Measurements from ENCODE around the gene DGKI. TPM values are rescaled to one million over a fixed set of nuclear protein-coding genes. Genes with fewer than 3 reads are reported as not detected.

Gene DGKI
- total and polyA plus RNA-seq, 10 donors = 0.03 to 1.0 (median 0.45) TPM

GRCh38 chr7:137886281-137886680 is 39.5 kb upstream of the DGKI start:
- WGBS, 5 donors = 80 to 87% (median 85%) methylated on average over 3 of the region's 3 CpGs
- Histone ChIP-seq H3K27me3 (replicated peaks in 1 of 7) (no peaks in the 10 kb centered on the region), H3K36me3 (peaks cover 3 to 95% (median 43%) of the 10 kb centered on the region in 6 donors), H3K4me1 (no peaks in the 10 kb centered on the region), H3K9me3 (peaks cover 0 to 13% (median 9%) of the 10 kb centered on the region in 8 donors), H3K4me3 (no peak overlapping the region), H3K27ac (no peak overlapping the region)
- intact Hi-C loops (cut with DNase I; ENCODE audit: low total_unique reads) = no loop called here
- DNase-seq = no peak
- no peak for TF ChIP-seq POLR2A (IDR thresholded peaks at IDR 0.05)
- no peak for TF ChIP-seq CTCF (IDR thresholded peaks at IDR 0.05 in 8 of 11, conservative IDR thresholded peaks at IDR 0.05 in 3 of 11)
- TF ChIP-seq POLR2AphosphoS5 (IDR thresholded peaks at IDR 0.05) = no peak

GRCh38 chr7:137885678-137886077 is 38.9 kb upstream of the DGKI start:
- H3K36me3 ChIP-seq = peaks cover 3 to 95% (median 49%) of the 10 kb centered on the region in 6 donors
- no peaks in the 10 kb centered on the region for H3K27me3 ChIP-seq (replicated peaks in 1 of 7)
- intact Hi-C loops (cut with DNase I; ENCODE audit: low total_unique reads) = no loop called here
- no peak for DNase-seq
- H3K4me1 ChIP-seq = no peaks in the 10 kb centered on the region
- WGBS, 5 donors = 92 to 95% (median 94%) methylated on average over 5 of the region's 5 CpGs
- TF ChIP-seq POLR2A (IDR thresholded peaks at IDR 0.05) (no peak), POLR2AphosphoS5 (IDR thresholded peaks at IDR 0.05) (no peak)
- no peak overlapping the region for H3K27ac ChIP-seq
- no peak overlapping the region for H3K4me3 ChIP-seq
- peaks cover 0 to 13% (median 9%) of the 10 kb centered on the region in 8 donors for H3K9me3 ChIP-seq

GRCh38 chr7:137882806-137883205 is 36.0 kb upstream of the DGKI start:
- H3K9me3 ChIP-seq = peaks cover 0 to 13% (median 9%) of the 10 kb centered on the region in 8 donors
- TF ChIP-seq POLR2AphosphoS5 (IDR thresholded peaks at IDR 0.05) (no peak), POLR2A (IDR thresholded peaks at IDR 0.05) (no peak), CTCF (IDR thresholded peaks at IDR 0.05 in 8 of 11, conservative IDR thresholded peaks at IDR 0.05 in 3 of 11) (no peak)
- H3K4me3 ChIP-seq = no peak overlapping the region
- H3K4me1 ChIP-seq = peaks cover 0 to 9% (median 0%) of the 10 kb centered on the region in 6 donors
- H3K27ac ChIP-seq = no peak overlapping the region
- no peak for DNase-seq
- H3K36me3 ChIP-seq = peaks cover 3 to 98% (median 74%) of the 10 kb centered on the region in 6 donors
- intact Hi-C loops (cut with DNase I; ENCODE audit: low total_unique reads) = no loop called here
- H3K27me3 ChIP-seq (replicated peaks in 1 of 7) = no peaks in the 10 kb centered on the region

- TF ChIP-seq POLR2AphosphoS5 (IDR thresholded peaks at IDR 0.05) (no peak), CTCF (IDR thresholded peaks at IDR 0.05 in 8 of 11, conservative IDR thresholded peaks at IDR 0.05 in 3 of 11) (no peak), POLR2A (IDR thresholded peaks at IDR 0.05) (no peak)
- H3K36me3 ChIP-seq = peaks cover 3 to 98% (median 76%) of the 10 kb centered on the region in 6 donors
- H3K9me3 ChIP-seq = peaks cover 0 to 13% (median 9%) of the 10 kb centered on the region in 8 donors
- no peak for DNase-seq
- peaks cover 0 to 12% (median 0%) of the 10 kb centered on the region in 6 donors for H3K4me1 ChIP-seq
- 67 to 94% (median 86%) methylated on average over 5 of the region's 5 CpGs for WGBS, 5 donors
- no peak overlapping the region for H3K27ac ChIP-seq
- H3K27me3 ChIP-seq (replicated peaks in 1 of 7) = no peaks in the 10 kb centered on the region
- intact Hi-C loops (cut with DNase I; ENCODE audit: low total_unique reads) = no loop called here
- H3K4me3 ChIP-seq = no peak overlapping the region
Observed at GRCh38 chr7:137882261-137882668, 35.5 kb upstream of the DGKI start.

Data from spleen (tissue), 11 donors.